Small intestine (tissue), 7 donors: ENCODE results near the gene CREM. TPM values are rescaled to one million over a fixed set of nuclear protein-coding genes. Genes with fewer than 3 reads are reported as not detected.
"Not testable (repeated sequence)": the region's sequence is repeated elsewhere in the genome, so short reads cannot be mapped to it uniquely, and the experiment has no call there.

Experiments used
- DNase-seq, 2 donors: peaks; one replicate each; pipeline versions ENCODE4 v3.0.0 to v3.0.0-alpha.2; 2013
- FAIRE-seq: peaks from 2 replicates; lab custom pipeline; 2012; peaks lifted over from hg19 to GRCh38; lab: Jason Lieb, UNC
- H3K27ac ChIP-seq, 3 donors: one replicate each; pipeline ENCODE4 v1.5.1; 2013; ENCODE audit warnings: low read length in 2 of 3, mild to moderate bottlenecking in 2 of 3, control low read depth in 1 of 3, inconsistent platforms in 1 of 3, low read depth in 1 of 3, moderate library complexity in 1 of 3
- H3K27me3 ChIP-seq, 3 donors: one replicate each; pipeline ENCODE4 v1.6.1; 2013; ENCODE audit warnings: low read length in 3 of 3, inconsistent platforms in 1 of 3; ENCODE audit not compliant: control insufficient read depth in 3 of 3, insufficient read depth in 3 of 3
- H3K36me3 ChIP-seq, 3 donors: one replicate each; pipeline ENCODE4 v1.6.1; 2013; ENCODE audit warnings: low read length in 3 of 3, inconsistent platforms in 1 of 3, low read depth in 1 of 3, mild to moderate bottlenecking in 1 of 3, moderate library complexity in 1 of 3; ENCODE audit not compliant: control insufficient read depth in 3 of 3, insufficient read depth in 2 of 3
- H3K4me1 ChIP-seq, 3 donors: one replicate each; pipeline ENCODE4 v1.6.1; 2013; ENCODE audit warnings: low read length in 2 of 3, inconsistent platforms in 1 of 3, low read depth in 1 of 3, mild to moderate bottlenecking in 1 of 3, moderate library complexity in 1 of 3; ENCODE audit not compliant: control insufficient read depth in 3 of 3, insufficient read depth in 2 of 3
- H3K4me3 ChIP-seq, 3 donors: one replicate each; pipeline ENCODE4 v1.5.1; 2013; ENCODE audit warnings: low read length in 3 of 3, control low read depth in 1 of 3, inconsistent platforms in 1 of 3, low read depth in 1 of 3, mild to moderate bottlenecking in 1 of 3, moderate library complexity in 1 of 3
- H3K9me3 ChIP-seq, 2 donors: one replicate each; pipeline ENCODE4 v1.6.1; 2013; ENCODE audit warnings: low read depth in 1 of 2, low read length in 1 of 2; ENCODE audit not compliant: control insufficient read depth in 2 of 2, insufficient read depth in 1 of 2
- WGBS, 3 donors: extraction: QIAGEN DNeasy Blood & Tissue Kit; methylation state at CpG; one replicate each; pipeline ENCODE4 v1.1.7; 2013; 5-methylcytosine and 5-hydroxymethylcytosine counted together
- polyA plus RNA-seq, 4 donors: library from polyadenylated mRNA; stranded (reverse) in 3 of 4; unstranded in 1 of 4; fragments of 200-250 nt in 3 of 4; fragments of 120-200 nt in 1 of 4; gene quantifications; one replicate each; pipeline versions ENCODE4 v1.2.1 to v1.2.3, GENCODE V29; 2013
- donor health status: healthy with polysubstance abuse.
- donor health status: control.
- donor health status: control.
- donor health status: Bipolar disorder and iron deficiency.
- donor health status: healthy.

CREM gene
- polyA plus RNA-seq, 4 donors, result 13.2 to 27.6 (median 22.7) TPM

DNA sequence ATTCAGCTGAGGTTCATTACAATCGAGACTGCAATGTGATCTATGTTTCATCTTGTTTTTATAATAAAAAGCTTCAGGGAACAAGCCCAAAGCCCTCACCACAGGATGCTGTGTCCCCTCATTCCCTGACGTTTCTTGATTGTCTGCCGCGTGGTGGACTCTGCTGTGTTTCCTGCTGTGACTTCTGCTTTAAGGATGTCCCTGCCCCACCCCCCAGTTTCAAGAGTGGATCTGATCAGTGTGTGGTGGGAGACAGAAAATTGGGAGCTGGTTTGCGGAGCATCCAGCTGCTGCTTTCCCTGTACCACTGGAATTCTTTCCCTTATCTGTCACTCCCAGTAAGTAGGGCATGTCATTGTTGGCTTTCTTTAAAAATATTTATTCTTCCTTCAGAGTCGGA is 86.2 kb downstream of the CREM start:
- Histone ChIP-seq H3K4me1 (no peaks in the 10 kb centered on the region), H3K36me3 (peaks cover 0 to 3% (median 0%) of the 10 kb centered on the region in 3 donors), H3K27ac (no peak overlapping the region), H3K4me3 (no peak overlapping the region), H3K27me3 (no peaks in the 10 kb centered on the region), H3K9me3 (no peaks in the 10 kb centered on the region)
- 57 to 87% (median 77%) methylated on average over 6 of the region's 6 CpGs for WGBS, 3 donors
- DNase-seq (no peak), FAIRE-seq (no peak)

DNA sequence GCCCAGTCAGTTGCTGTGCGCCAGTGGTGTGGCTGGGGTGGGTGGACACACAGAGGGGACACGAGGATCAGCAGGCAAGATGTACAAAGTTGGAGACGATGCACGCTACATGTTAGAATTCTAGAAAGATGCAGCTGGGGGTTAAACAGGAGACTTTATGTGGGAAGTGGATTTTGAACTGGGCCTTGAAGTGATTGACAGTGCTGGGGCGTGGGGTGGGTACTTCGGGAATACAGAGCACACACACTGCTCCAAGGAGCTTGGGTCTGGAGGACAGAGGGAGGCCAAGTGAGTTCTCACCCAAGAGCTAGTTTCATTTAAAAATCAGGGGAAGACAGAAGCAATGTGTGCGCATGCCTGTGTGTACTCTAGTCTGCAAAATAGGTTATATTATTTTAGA is 87.1 kb downstream of the CREM start:
- Histone ChIP-seq H3K9me3 (no peaks in the 10 kb centered on the region), H3K27ac (no peak overlapping the region), H3K27me3 (no peaks in the 10 kb centered on the region), H3K4me1 (no peaks in the 10 kb centered on the region), H3K4me3 (no peak overlapping the region), H3K36me3 (peaks cover 0 to 3% (median 0%) of the 10 kb centered on the region in 3 donors)
- DNase-seq (no peak), FAIRE-seq (no peak)
- WGBS, 3 donors, result 80 to 92% (median 86%) methylated on average over 7 of the region's 7 CpGs

- no peak overlapping the region for H3K4me3 ChIP-seq
- DNase-seq (no peak), FAIRE-seq (no peak)
- H3K27me3 ChIP-seq, result no peaks in the 10 kb centered on the region
- H3K27ac ChIP-seq, result no peak overlapping the region
- 90 to 93% (median 93%) methylated on average over 19 of the region's 19 CpGs for WGBS, 3 donors
- H3K36me3 ChIP-seq, result peaks cover 0 to 3% (median 0%) of the 10 kb centered on the region in 3 donors
- H3K9me3 ChIP-seq, result no peaks in the 10 kb centered on the region
- H3K4me1 ChIP-seq, result no peaks in the 10 kb centered on the region
Measured at GRCh38 chr10:35214607-35215020, 88.0 kb downstream of the CREM start.

DNA sequence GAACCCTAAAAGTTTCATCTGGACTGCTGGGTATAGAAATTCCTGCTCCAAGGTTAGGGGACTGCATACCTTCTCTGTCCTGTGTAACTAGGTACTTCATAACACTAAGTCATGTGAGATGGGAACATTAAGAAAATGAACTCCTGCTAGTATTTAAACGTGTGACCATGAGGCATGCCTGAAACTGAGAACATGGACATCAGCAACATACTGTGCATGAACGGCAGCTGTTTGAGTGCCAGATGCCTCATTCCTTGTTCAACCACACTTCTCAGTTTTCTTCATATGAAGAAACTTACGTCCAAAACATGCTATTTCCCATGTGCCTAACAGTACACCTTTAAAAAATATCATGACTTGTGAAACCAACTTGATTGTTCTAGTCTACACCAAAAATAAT is 88.5 kb downstream of the CREM start:
- no peak overlapping the region for H3K4me3 ChIP-seq
- DNase-seq, result no peak
- H3K27me3 ChIP-seq, result no peaks in the 10 kb centered on the region
- FAIRE-seq, result no peak
- 71 to 83% (median 75%) methylated on average over 3 of the region's 3 CpGs for WGBS, 3 donors
- peaks cover 0 to 3% (median 0%) of the 10 kb centered on the region in 3 donors for H3K36me3 ChIP-seq
- no peak overlapping the region for H3K27ac ChIP-seq
- no peaks in the 10 kb centered on the region for H3K4me1 ChIP-seq
- H3K9me3 ChIP-seq, result no peaks in the 10 kb centered on the region

- Histone ChIP-seq H3K27ac (no peak overlapping the region), H3K9me3 (no peaks in the 10 kb centered on the region), H3K4me1 (no peaks in the 10 kb centered on the region), H3K36me3 (no peaks in the 10 kb centered on the region), H3K27me3 (no peaks in the 10 kb centered on the region), H3K4me3 (no peak overlapping the region)
- FAIRE-seq (no peak), DNase-seq (peak in 1 of 2 donors; percentile 64)
- WGBS, 3 donors, result 31 to 58% (median 44%) methylated on average over 6 of the region's 6 CpGs
Measured at GRCh38 chr10:35216303-35216905, 89.8 kb downstream of the CREM start.

DNA sequence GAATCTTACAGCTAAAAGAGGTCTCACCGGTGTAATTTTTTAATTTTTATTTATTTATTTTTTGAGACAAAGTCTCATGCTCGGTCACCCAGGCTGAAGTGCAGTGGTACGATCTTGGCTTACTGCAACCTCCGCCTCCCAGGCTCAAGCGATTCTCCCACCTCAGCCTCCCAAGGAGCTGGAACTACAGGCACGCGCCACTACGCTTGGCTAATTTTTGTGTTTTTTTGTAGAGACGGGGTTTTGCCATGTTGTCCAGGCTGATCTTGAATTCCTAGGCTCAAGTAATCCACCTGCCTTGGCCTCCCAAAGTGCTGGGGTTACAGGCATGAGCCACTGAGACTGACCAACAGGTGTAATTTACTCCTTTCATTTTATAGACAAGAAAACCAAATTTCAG is 90.3 kb downstream of the CREM start:
- FAIRE-seq, H3K36me3 ChIP-seq, H3K4me1 ChIP-seq, H3K27ac ChIP-seq, H3K9me3 ChIP-seq, H3K27me3 ChIP-seq, DNase-seq, H3K4me3 ChIP-seq: not testable (repeated sequence)
- 76 to 80% (median 76%) methylated on average over 9 of the region's 9 CpGs for WGBS, 3 donors

GRCh38 chr10:35217455-35217854 is 90.8 kb downstream of the CREM start:
- 62 to 86% (median 76%) methylated on average over 5 of the region's 5 CpGs for WGBS, 3 donors
- DNase-seq (peak in 1 of 2 donors; percentile 30), FAIRE-seq (no peak)
- H3K9me3 ChIP-seq, result no peaks in the 10 kb centered on the region
- H3K27me3 ChIP-seq, result no peaks in the 10 kb centered on the region
- H3K36me3 ChIP-seq, result no peaks in the 10 kb centered on the region
- peak overlapping the region in 1 of 3 donors; percentile 4 for H3K27ac ChIP-seq
- H3K4me3 ChIP-seq, result no peak overlapping the region
- H3K4me1 ChIP-seq, result no peaks in the 10 kb centered on the region

- H3K27ac ChIP-seq, result no peak overlapping the region
- H3K9me3 ChIP-seq, result no peaks in the 10 kb centered on the region
- no peaks in the 10 kb centered on the region for H3K27me3 ChIP-seq
- DNase-seq, result peak; percentile 78 to 87
- H3K4me1 ChIP-seq, result no peaks in the 10 kb centered on the region
- no peaks in the 10 kb centered on the region for H3K36me3 ChIP-seq
- FAIRE-seq, result no peak
- no peak overlapping the region for H3K4me3 ChIP-seq
- 35 to 38% (median 36%) methylated on average over 7 of the region's 7 CpGs for WGBS, 3 donors
Measured at GRCh38 chr10:35218339-35218955, 91.8 kb downstream of the CREM start.
